Activated T-helper 9 cell treated with anti-CD3 and anti-CD28 coated beads, Interleukin-2, amount 50 U/mL, for 16 hours (primary cell): ENCODE measurements around the gene HRH3.

Experiments
- DNase-seq: peaks from one replicate; pipeline ENCODE4 v3.0.0-alpha.2; 2020; ENCODE audit warnings: low read depth

HRH3 gene

DNA sequence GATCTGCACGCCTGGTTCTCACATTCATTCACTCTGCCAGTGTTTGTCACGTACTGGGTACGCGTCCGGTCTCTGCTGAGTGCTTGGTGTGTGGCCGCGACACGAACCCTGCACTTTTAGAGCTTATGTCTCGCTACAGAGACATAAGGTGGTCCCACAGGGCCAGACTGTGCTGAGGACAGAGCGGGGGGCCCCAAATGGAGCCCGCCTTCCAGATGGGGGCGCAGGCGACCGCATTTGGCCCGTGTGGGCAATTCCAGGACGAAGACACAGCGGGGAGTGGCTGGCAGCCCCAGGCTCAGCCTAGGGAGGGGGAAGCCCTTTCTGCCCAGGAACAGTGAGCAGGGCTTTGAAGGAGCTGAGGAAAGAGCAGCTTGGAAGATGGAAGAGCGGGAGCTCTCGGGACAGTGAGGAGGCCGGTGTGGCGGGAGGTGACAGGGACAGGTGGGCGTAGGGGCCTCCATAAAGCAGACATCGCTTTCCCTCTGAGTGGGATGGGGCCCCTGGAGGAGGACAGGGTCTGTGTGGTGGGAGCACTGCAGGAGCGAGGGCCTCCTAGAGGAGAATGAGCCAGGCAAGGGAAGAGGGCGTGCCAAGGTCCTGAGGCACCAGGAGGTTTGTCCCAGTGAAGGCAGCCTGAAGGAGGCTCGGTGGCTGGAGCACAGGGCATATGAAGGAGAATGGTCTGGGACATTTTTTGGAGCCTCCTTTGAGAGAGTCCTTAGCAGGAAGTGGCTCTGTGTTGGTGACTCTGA lies 45.0 kb downstream of the HRH3 start:
- DNase-seq, result no peak

DNA sequence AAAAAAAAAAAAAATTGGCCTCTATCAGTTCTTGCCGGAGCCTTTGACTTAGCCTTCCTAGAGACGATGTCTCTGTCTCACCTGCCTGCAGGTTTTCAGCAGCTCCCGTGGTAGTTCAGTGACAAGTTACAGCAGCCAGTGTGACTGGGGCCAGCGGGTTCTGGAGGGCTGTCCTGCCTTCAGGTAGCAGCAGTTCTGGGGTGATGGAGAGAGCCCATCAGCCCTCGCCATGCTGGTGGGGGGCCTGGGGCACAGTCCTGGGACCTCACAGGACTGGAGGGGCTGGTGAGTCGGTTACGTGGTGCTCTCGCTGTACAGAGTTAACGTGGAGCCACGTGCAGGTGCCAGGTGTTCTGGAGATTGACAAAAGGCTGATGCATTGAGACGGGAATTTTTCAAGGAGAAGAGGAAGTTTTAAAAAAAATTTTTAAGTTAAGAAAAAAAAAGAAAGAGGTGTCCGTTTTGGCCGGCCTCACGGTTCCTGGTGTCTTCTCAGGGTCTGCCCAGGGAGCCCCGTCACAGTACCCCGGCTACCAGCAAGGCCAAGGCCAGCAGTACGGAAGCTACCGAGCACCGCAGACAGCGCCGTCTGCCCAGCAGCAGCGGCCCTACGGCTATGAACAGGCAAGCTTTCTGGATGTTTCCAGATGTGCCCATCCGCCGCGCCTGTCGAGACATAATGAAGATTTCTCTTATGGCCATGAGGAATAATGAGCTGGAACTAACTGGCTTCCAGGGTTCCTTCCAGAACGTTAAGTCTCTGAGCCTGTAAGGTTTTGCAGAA lies 45.9 kb downstream of the HRH3 start:
- no peak for DNase-seq

DNA sequence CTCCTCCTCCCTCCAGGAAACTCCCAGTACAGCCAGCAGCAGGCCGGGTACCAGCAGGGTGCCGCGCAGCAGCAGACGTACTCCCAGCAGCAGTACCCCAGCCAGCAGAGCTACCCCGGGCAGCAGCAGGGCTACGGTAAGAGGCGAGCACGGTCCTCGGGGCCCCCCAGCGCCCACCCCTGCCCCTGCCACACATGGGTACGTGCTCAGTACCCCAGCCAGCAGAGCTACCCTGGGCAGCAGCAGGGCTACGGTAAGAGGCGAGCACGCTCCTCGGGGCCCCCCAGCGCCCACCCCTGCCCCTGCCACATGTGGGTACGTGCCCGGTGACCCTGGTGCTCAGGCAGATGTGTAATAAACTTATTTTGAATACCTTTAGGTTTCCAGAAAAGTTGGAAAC lies 47.4 kb downstream of the HRH3 start:
- DNase-seq, result no peak

DNA sequence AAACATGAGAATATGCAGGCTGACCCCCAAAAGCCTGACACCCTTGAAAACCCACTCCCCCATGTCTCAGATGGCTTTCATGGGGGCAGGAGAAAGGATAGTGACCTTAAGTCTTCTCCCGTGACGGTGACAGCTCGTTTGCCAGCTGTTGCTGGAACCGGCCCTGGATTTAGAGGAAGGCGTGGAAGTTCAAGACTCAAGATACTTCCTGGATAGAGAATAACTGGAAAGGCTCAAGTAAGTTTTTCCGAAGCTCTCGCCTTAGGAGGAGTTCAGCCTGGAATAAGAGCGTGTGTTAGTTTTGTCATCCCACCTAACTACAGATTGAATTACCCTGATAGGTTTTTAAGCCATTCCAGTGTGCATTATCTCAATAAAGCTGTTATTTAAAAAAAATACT lies 48.8 kb downstream of the HRH3 start:
- no peak for DNase-seq

DNA sequence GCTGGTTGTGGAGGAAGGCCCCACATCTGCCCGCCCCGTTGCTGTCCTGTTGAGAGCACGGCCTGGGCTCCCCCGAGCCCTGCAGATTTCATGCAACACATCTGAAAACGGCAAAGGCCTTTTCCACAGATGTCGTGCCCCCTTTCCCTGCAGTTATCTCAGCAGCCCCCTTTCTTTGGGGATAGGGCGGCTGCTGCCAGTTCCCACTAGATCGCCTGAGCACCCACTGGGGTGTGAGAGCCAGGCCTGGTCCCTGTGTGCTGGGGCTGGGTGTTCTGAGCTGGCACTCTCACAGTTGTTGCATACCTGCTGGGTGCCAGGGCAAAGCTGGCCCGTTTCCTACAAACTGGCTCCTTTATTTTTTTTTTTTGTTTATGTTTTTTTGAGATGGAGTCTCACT lies 49.5 kb downstream of the HRH3 start:
- DNase-seq, result no peak

DNA sequence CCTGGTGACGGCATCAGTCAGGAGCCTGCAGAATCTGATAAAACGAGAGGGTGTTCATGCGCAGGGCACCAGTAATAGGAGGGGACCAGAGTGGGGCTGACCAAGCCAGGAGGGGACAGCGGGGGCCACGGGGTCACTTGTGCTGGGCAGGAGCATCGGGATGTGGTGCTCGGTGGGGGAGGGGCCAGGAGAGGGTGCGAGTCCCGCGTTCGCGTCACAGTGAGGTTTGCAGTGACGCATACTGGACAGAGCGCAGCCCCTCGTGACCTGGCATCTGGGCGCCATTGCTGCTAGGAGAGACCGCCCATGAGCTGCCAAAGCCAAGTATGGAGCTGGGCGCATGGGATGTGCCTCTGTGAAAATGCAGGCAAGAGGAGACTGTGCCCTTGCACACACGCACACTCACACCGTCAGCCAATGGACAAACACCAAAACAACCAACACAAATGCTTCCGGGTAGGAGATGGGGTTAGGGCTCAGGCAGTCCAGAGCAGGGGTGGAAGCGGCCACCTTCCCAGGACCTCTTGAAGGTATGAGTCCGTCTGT lies 51.1 kb downstream of the HRH3 start:
- DNase-seq, result no peak

DNA sequence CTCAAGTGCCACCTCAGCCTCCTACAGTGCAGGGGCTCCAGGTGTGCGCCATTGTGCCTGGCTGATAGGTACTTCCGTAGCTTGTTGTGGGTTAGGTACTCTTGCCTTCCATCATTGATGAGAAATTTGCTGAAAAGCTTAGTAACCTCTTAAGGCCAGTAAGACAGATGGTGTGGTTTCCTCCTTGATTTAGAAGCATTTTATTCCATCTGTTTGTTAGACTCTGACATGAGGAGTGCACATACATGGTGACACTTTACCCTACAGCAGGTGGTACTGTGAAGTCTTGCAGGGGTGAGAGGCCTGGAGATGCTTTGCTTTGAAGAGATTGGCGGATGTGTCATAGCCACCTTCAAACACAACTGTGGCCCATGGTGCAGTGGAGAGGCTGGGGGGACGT lies 52.0 kb downstream of the HRH3 start:
- no peak for DNase-seq

DNA sequence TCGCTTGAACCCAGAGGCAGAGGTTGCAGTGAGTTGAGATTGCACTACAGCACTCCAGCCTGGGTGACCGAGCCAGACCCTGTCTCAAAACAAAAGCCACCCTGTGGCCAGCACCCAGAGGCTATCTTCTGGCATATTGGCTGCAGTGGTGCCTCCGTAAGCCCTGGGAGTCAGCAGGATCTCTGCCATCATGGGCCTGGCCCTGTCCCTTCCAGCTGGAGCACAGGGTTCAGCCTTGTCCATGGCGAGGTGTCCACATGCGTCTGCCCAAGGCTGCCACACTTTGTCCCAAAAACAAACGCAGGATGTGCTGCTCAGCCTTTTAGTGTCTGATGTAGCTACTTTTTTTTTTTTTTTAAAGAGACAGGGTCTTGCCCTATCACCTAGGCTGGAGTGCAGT lies 52.6 kb downstream of the HRH3 start:
- DNase-seq, result no peak

DNA sequence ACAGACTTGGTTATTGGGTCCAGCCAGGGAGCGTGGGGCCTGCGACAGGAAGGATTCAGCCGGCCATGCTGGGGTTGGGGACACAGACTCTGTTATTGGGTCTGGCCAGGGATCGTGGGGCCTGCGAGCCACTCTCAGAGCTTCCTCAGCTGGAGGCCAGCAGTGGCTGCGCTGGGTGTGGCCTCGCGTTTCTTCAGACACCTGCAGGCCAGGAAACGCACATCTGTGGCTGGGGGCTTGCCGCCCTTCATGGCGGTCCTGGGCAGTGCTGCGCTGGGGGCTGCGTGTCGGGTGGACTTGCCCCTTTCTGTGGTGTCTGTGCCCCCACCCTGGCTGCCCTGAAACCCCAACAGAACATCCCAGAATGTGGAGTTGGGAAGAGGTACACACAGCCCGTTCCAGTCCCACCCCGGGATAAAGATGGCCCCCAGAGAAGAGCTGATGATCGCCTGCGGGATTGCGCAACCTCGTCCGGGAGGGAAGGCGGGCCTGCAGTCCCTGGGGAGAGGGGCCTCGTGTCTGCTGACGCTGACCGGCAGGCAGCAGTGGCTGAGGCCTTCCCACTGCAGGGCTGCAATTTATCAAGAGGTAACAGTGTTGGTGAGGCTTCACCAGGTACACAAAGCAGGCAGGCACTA lies 54.2 kb downstream of the HRH3 start:
- DNase-seq, result no peak
